Fibroblast of skin of left biceps (primary cell): ENCODE results near the gene OR4N5.
"Not testable (repeated sequence)": the region's sequence is repeated elsewhere in the genome, so short reads cannot be mapped to it uniquely, and the experiment has no call there.

Experiments
- DNase-seq, 2 experiments: peaks; one replicate each; pipeline ENCODE4 v3.0.0-alpha.2; 2013; ENCODE audit warnings: low read depth in 2 of 2

OR4N5 gene

DNA sequence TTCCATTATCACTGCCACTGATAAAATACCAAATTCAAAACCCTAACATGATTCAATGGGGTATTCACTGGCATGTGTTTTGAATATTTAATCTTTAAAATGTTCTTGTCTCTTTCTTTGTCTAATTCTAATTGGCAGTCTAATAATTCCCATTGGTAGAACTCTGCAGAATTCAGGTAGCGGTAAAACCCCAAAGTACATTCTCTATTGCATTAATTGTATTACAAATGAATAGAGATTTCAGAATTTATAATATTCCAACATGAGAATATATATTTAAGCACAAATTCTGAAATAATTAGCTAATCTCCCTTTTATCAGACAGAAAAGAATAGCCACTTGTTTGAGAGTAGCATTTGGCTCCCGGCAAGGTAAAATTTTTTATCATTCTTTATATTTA lies at the start of gene OR4N5:
OR4N5 (plus strand) TSS at position 301 of the 400 bp plus-strand sequence. CDS start 4,916 bp downstream, outside the sequence.
- no peak for DNase-seq

GRCh38 chr14:20092050-20092449 lies 46.6 kb upstream of the OR4N5 start:
- DNase-seq = no peak

- DNase-seq = no peak
Measured at GRCh38 chr14:20093442-20093841, 45.2 kb upstream of the OR4N5 start.

DNA sequence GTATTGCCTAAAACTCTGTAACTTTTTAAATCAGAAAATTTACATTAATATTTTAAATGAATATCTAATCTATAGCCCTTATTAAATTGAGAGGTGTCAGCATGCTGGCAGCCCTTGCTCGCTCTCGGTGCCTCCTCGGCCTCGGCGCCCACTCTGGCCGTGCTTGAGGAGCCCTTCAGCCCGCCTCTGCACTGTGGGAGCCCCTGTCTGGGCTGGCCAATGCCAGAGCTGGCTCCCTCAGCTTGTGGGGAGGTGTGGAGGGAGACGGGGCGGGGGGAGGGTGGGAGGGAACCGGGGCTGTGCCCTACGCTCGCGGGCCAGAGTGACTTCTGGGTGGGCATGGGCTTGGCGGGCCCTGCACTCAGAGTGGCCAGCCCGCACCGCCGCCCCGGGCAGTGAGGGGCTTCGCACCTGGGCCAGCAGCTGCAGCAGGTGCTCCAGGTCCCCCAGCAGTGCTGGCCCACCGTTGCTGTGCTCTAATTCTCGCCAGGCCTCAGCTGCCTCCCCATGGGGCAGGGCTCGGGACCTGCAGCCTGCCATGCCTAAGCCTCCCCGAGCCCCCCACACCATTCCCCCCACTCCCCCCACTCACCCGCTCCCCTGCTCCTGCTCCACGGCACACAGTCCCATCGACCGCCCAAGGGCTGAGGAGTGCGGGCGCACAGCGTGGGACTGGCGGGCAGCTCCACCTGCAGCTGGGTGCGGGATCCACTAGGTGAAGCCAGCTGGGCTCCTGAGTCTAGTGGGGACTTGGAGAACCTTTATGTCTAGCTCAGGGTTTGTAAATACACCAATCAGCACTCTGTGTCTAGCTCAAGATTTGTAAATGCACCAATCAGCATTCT lies 39.5 kb upstream of the OR4N5 start:
- not testable (repeated sequence) for DNase-seq

DNA sequence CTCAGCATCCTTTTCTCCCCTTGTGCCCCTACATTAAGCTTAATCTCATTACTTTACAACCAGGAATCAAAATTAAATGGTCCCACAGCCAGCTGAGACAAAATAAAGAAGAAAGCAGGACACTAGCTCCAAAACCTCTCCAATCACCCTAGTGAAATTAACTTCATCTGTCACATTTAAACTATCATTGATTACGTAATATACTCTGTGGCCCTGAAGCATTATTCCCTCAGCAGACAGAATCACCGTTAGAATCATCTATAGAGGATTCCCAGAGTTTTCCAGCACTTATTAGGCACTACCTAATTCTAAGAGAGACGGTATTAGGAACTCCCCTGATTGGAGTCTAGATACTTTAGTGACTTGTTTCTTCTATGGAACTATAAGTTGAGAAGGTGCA lies 28.2 kb upstream of the OR4N5 start, which contains the start of gene OR4K17:
OR4K17 (plus strand) TSS at position 302 of the 400 bp plus-strand sequence. CDS start 6,761 bp downstream, outside the sequence.
- no peak for DNase-seq

GRCh38 chr14:20112321-20112720 lies 26.3 kb upstream of the OR4N5 start:
- DNase-seq = no peak

DNA sequence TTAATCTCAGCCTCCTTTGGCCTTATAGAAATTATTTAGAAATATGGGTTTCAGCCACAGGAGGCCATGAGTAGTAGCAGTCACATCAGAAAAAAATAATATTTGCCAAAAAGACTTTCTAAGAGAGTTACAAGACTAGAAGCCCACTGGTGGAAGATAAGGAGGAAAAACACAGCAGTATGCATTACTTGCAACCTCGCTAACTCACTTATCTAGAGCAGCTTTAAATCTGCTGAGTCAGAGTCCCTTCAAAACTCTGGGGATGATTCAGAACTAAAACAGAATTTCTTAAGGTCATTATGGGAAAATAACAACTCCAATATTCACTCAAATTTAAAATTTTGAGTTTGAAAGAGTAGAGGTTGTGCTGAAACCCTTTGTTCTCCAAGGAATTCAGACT lies 21.9 kb upstream of the OR4N5 start:
- no peak for DNase-seq

DNA sequence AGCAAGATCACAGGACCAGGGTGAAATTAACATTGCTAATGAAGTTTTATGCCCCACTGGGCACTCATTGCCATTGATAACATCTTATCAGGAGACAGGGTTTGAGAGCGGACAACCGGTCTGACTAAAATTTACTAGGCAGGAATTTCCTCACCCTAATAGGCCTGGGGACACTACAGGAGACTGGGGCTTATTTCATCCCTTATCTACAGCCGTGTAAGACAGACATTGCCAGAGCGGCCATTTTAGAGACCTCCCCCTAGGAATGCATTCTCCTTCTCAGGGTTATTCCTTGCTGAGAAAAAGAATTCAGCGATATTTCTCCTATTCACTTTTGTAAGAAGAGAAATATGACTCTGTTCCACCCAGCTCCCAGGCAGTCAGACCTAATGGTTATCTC lies 19.8 kb upstream of the OR4N5 start:
- DNase-seq = no peak

GRCh38 chr14:20143911-20144310 lies 5.3 kb downstream of the OR4N5 start:
- DNase-seq = no peak

DNA sequence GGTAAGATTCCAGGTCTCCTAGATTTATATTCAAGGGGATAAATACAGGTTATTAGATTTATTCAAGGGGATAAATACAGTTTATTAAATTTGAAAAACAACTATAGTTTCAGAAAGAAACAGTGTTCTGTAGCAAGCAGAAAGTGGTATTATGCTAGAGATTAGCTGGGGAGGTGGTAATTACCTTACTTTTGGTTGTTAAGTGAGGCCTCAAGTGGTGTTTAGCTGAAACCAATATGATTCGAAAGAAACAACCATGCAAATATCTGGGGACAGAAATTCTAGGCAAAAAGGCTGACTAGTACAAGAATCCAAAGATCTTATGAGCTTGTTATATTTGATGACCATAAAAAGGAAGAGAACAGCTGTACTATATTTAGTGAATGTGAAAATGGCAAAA lies 6.2 kb downstream of the OR4N5 start:
- no peak for DNase-seq

DNA sequence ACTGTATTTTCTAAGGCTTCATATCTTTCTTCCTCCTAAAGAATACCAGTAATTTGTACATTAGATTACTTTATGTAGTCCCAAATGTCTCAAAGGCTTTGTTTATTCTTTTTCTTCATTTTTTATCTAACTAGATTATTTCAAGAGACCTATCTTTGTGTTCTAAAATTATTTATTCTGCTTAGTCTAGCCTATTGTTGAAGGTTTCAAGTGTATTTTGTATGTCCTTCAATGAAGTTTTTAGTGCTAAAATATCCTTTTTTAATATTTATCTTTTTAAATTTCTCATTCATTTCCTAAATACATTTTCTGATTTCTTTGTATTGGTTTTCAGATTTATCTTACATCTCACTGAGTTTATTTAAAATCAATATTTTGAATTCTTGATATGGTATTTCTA lies 25.8 kb downstream of the OR4N5 start:
- no peak for DNase-seq

DNA sequence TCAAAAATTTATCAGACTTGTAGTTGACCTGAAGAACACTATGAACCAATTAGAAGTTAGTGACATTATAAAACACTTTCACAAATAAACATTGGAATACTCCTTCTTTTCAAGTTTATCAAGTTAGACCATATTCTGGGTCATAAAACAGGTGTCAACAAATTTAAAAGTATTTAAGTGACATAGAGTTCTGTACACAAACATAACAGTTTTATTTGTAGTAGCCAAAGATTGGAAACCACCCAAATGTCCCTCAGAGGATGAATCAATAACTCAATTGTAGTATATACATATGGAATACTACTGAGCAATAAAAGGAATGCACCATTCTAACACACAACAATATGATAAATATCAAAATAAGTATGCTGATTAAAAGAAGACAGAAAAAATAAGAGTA lies 28.5 kb downstream of the OR4N5 start:
- no peak for DNase-seq

- not testable (repeated sequence) for DNase-seq
Measured at GRCh38 chr14:20169852-20170251, 31.2 kb downstream of the OR4N5 start.

- not testable (repeated sequence) for DNase-seq
Measured at GRCh38 chr14:20174205-20174604, 35.6 kb downstream of the OR4N5 start.

DNA sequence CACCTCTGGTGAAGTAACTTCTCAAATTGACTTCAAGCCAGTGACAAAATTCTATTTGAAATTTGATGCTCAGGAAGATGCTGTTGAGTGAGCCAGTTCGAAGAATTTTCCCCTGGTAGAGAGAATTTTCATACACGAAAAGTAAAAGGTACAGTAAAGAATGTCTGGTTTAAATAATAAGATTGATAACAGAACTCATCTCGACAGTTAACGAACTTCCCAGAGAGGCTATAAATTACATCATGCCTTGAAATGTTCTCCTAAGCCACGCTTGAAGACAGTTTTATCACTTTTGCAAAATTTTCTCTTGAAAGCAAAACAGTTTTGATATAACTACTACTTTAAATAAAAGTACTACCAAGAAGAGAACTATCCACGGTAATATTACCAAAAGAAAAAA lies 37.7 kb downstream of the OR4N5 start:
- DNase-seq = no peak

DNA sequence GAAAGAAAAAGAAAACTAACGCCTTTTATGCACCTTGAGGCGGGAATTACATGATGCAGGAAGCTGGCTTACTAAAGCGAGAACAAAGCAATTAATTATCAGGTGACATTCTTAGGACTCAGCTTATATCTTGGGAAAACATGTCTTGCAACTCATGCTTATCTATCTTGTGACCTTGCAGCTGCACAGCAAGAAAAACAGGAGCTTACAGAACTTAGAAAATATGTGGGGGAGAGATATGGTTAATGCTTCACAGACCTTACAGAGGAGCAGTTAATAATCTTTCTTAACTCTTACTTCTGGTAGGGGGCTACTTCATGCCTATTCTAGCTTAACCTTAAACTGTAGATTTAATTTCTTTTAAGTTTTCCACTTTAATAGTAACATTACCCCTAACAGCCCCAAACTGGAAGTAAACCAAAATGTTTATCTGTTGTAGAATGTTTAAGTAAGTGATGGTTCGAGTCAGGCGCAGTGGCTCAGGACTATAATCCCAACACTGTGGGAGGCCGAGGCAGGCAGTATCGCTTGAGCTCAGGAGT lies 38.9 kb downstream of the OR4N5 start:
- no peak for DNase-seq

- no peak for DNase-seq
Measured at GRCh38 chr14:20179218-20179617, 40.6 kb downstream of the OR4N5 start.

- no peak for DNase-seq
Measured at GRCh38 chr14:20179880-20180279, 41.3 kb downstream of the OR4N5 start.

DNA sequence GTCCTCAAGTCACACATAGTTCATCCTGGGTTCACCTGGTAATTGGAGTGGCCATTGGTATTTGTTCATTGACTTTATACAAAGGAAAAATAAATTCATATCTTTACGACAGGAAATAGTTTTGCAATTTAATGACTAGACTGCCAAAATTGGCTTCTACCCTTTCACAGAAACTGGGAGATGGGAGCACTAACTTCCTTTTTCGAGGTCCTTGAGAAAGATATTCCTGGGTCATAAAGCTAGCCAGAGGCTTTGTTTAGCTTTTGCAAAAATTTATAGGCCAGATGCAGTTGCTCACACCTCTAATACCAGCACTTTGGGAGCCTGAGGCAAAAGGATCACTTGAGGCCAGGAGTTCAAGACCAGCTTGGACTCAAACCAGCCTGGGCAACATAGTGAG lies 41.9 kb downstream of the OR4N5 start:
- DNase-seq = no peak

DNA sequence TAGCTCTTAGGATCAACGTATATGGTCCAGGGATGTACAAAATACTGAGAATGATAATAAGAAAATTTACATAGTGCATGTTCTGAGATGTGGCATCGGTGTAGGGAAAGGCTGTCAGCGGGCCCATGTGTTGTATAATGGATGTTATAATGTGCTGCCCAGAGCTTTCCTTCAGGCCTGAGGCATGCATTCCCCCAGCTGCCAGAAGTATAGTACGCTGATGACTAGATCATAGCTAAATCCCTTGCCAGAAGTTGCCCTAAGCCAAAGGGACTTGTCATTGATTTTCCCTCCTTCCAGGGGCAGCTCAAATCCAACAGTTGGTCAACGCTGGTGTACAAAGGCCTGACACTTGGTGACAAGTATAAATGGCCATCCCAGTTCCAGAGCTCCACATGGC lies 45.6 kb downstream of the OR4N5 start:
- no peak for DNase-seq

DNA sequence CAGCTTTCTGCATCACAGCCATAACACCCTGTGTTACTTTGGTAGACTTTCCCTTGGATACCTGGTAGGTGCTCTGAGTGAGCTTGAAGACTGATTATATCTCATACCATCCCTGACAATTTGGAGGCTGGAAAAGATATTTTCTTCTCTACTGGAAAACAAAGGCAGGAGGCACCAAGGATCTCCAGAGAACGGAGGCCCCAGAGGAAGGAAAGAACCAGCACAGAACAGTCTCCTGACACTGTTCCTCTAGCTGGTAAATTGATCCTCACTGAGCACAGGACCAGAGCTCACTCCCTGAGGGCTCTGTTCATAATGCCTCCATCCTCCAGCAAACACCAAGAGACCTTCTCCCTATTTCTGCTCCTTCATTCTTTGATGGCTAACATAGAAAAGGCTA lies 52.0 kb downstream of the OR4N5 start, which contains the start of gene OR11G2:
OR11G2 (plus strand) TSS at position 301 of the 400 bp plus-strand sequence. CDS start 6,542 bp downstream, outside the sequence.
- DNase-seq = no peak

DNA sequence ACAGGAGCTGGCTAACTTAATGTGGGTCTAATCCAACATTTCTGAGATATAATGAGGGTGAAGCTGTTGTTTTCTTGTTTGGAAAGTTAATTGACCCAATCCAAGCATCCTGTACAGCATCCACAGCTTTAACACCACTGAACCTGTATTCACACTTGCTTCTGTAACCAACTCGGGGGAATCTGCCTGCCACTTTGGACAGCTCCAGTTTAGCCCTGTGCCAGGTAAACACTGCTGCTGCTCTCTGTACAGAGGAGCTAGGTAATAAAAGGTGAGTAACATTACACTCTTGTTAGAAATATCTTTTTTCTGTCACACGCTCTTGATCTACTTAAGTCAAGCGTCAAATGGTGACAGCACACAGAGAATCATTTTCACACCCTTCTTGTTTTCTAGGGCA lies 52.8 kb downstream of the OR4N5 start:
- no peak for DNase-seq

- DNase-seq = no peak
Measured at GRCh38 chr14:20194101-20194500, 55.5 kb downstream of the OR4N5 start.
